Measurements from ENCODE around the gene ADGRD2. TPM values are rescaled to one million over a fixed set of nuclear protein-coding genes. Genes with fewer than 3 reads are reported as not detected.

The ADGRD2 gene
- total RNA-seq, 1 donor from 2014 or later = not detected

- DNase-seq (ENCODE audit: low spot score) = no peak
Observed at GRCh38 chr9:124436320-124436719, 13.9 kb upstream of the ADGRD2 start.

GRCh38 chr9:124437086-124437485 is 13.2 kb upstream of the ADGRD2 start:
- DNase-seq (ENCODE audit: low spot score) = no peak
- intact Hi-C loops (cut with DNase I) = no loop called here

More at GRCh38 chr9:124436320-124436719, 13.9 kb upstream of the ADGRD2 start:
- intact Hi-C loops (cut with DNase I) = no loop called here

GRCh38 chr9:124438091-124438490 is 12.2 kb upstream of the ADGRD2 start:
- no peak for DNase-seq (ENCODE audit: low spot score)

GRCh38 chr9:124439086-124439485 is 11.2 kb upstream of the ADGRD2 start:
- intact Hi-C loops (cut with DNase I) = no loop called here
- DNase-seq (ENCODE audit: low spot score) = no peak

More at GRCh38 chr9:124438091-124438490, 12.2 kb upstream of the ADGRD2 start:
- intact Hi-C loops (cut with DNase I) = no loop called here

- intact Hi-C loops (cut with DNase I) = no loop called here
Observed at GRCh38 chr9:124439686-124440243, 10.5 kb upstream of the ADGRD2 start.

GRCh38 chr9:124440786-124441185 is 9.5 kb upstream of the ADGRD2 start:
- intact Hi-C loops (cut with DNase I) = no loop called here

More at GRCh38 chr9:124439686-124440243, 10.5 kb upstream of the ADGRD2 start:
- DNase-seq (ENCODE audit: low spot score) = no peak

GRCh38 chr9:124441291-124441690 is 9.0 kb upstream of the ADGRD2 start:
- intact Hi-C loops (cut with DNase I) = no loop called here
- no peak for DNase-seq (ENCODE audit: low spot score)

More at GRCh38 chr9:124440786-124441185, 9.5 kb upstream of the ADGRD2 start:
- DNase-seq (ENCODE audit: low spot score) = no peak

GRCh38 chr9:124442379-124442778 is 7.9 kb upstream of the ADGRD2 start:
- intact Hi-C loops (cut with DNase I) = no loop called here

GRCh38 chr9:124442826-124443225 is 7.4 kb upstream of the ADGRD2 start:
- DNase-seq (ENCODE audit: low spot score) = peak; percentile 19
- intact Hi-C loops (cut with DNase I) = no loop called here

More at GRCh38 chr9:124442379-124442778, 7.9 kb upstream of the ADGRD2 start:
- no peak for DNase-seq (ENCODE audit: low spot score)

GRCh38 chr9:124443625-124444024 is 6.6 kb upstream of the ADGRD2 start:
- DNase-seq (ENCODE audit: low spot score) = peak; percentile 20
- intact Hi-C loops (cut with DNase I) = no loop called here

GRCh38 chr9:124444166-124444565 is 6.1 kb upstream of the ADGRD2 start:
- intact Hi-C loops (cut with DNase I) = no loop called here
- DNase-seq (ENCODE audit: low spot score) = no peak

GRCh38 chr9:124447297-124447661 is 3.0 kb upstream of the ADGRD2 start:
- intact Hi-C loops (cut with DNase I) = no loop called here

GRCh38 chr9:124448019-124448418 is 2.2 kb upstream of the ADGRD2 start:
- intact Hi-C loops (cut with DNase I) = no loop called here
- DNase-seq (ENCODE audit: low spot score) = peak; percentile 82

More at GRCh38 chr9:124447297-124447661, 3.0 kb upstream of the ADGRD2 start:
- no peak for DNase-seq (ENCODE audit: low spot score)

- DNase-seq (ENCODE audit: low spot score) = peak; percentile 62
- intact Hi-C loops (cut with DNase I) = no loop called here
Observed at GRCh38 chr9:124449381-124450151, 685 bp upstream of the ADGRD2 start.

GRCh38 chr9:124450931-124451661 is 845 bp downstream of the ADGRD2 start:
- intact Hi-C loops (cut with DNase I) = no loop called here

GRCh38 chr9:124452326-124452725 is 2.1 kb downstream of the ADGRD2 start:
- intact Hi-C loops (cut with DNase I) = no loop called here

More at GRCh38 chr9:124450931-124451661, 845 bp downstream of the ADGRD2 start:
- DNase-seq (ENCODE audit: low spot score) = peak; percentile 51

GRCh38 chr9:124452841-124453585 is 2.8 kb downstream of the ADGRD2 start:
- intact Hi-C loops (cut with DNase I) = no loop called here

More at GRCh38 chr9:124452326-124452725, 2.1 kb downstream of the ADGRD2 start:
- peak; percentile 51 for DNase-seq (ENCODE audit: low spot score)

GRCh38 chr9:124453586-124454191 is 3.4 kb downstream of the ADGRD2 start:
- intact Hi-C loops (cut with DNase I) = no loop called here
- peak; percentile 33 for DNase-seq (ENCODE audit: low spot score)

More at GRCh38 chr9:124452841-124453585, 2.8 kb downstream of the ADGRD2 start:
- peak; percentile 56 for DNase-seq (ENCODE audit: low spot score)

GRCh38 chr9:124454296-124454695 is 4.0 kb downstream of the ADGRD2 start:
- intact Hi-C loops (cut with DNase I) = no loop called here
- DNase-seq (ENCODE audit: low spot score) = peak; percentile 54

All from cardiac septum (tissue), 1 donor.